BLaER1 treated with 17β-estradiol and CSF1 and Interleukin-3, amounts not matched to agents 10 nM and 100 nM (cell line): ENCODE data around the gene KAZALD1.
A peak's percentile ranks its signal among the peaks of the same experiment; 100 is the strongest.

Source experiments
- H3K27ac ChIP-seq, 11 experiments: shearing (Covaris generic); formaldehyde crosslinking; 2 replicates each; pipeline ENCODE4 v1.8.1; 2022
- H3K27me3 ChIP-seq, 11 experiments: shearing (Covaris generic); formaldehyde crosslinking; 2 replicates each; pipeline ENCODE4 v1.8.1; 2022
- H3K36me3 ChIP-seq, 11 experiments: shearing (Covaris generic); formaldehyde crosslinking; 2 replicates each; pipeline ENCODE4 v1.8.1; 2022
- H3K4me1 ChIP-seq, 10 experiments: shearing (Covaris generic); formaldehyde crosslinking; 2 replicates each; pipeline ENCODE4 v1.8.1; 2022
- H3K4me2 ChIP-seq, 11 experiments: shearing (Covaris generic); formaldehyde crosslinking; 2 replicates each; pipeline ENCODE4 v1.8.1; 2022
- H3K4me3 ChIP-seq, 10 experiments: shearing (Covaris generic); formaldehyde crosslinking; 2 replicates each; pipeline ENCODE4 v1.8.1; 2022
- H3K9ac ChIP-seq, 11 experiments: shearing (Covaris generic); formaldehyde crosslinking; 2 replicates each; pipeline ENCODE4 v1.8.1; 2022
- H3K9me3 ChIP-seq, 11 experiments: shearing (Covaris generic); formaldehyde crosslinking; replicated peaks in 1 of 11; 2 replicates each; pipeline ENCODE4 v1.8.1; 2022
- H4K20me1 ChIP-seq, 11 experiments: shearing (Covaris generic); formaldehyde crosslinking; 2 replicates each; pipeline ENCODE4 v1.8.1; 2022
- Cebpa-rat ChIP-seq, 11 experiments: shearing (Covaris generic); IDR thresholded peaks; 2 replicates each; pipeline ENCODE4 v1.8.1; 2022

KAZALD1 gene

DNA sequence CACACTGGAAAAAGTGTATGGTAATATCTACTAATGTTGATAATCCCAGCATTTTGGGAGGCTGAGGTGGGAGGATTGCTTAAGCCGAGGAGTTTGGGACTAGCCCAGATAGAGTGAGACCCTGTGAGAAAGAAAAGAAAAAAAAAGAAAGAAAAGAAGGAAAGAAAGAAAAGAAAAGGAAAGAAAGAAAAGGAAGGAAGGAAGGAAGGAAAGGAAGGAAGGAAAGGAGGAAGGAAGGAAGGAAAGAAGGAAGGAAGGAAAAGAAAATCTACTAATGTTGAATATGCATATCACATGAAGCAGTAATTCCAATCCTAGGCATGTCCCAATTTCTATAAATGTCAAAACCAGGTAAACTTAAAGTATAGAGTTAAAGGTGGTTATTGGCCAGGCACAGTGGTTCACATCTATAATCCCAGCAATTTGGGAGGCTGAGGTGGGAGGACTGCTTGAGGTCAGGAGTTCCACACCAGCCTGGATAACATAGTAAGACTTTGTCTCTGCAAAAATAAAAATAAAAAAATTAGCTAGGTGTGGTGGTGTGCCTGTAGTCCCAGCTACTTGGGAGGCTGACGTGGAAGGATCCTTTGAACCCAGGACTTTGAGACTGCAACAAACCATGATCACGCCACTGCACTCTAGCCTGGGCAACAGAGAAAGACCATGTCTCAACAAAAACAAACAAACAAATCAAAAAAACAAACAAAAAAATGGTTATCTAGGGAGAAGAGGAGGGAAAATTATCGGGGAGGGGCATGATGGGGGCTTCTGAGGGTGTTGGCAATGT, 5.2 kb upstream of the KAZALD1 start:
- peaks cover 24 to 73% (median 67%) of the 10 kb centered on the region in 10 experiments for H3K4me1 ChIP-seq
- H3K27me3 ChIP-seq = no peaks in the 10 kb centered on the region
- peaks cover 0 to 69% (median 34%) of the 10 kb centered on the region in 11 experiments; a peak in 14 of 22 replicates for H4K20me1 ChIP-seq
- H3K36me3 ChIP-seq = peaks cover 0 to 28% (median 7%) of the 10 kb centered on the region in 11 experiments; a peak in 11 of 22 replicates
- H3K4me3 ChIP-seq = no peak overlapping the region
- peak overlapping the region in 9 of 11 experiments; percentile 58 to 100 (median 97); a peak in 17 of 22 replicates for H3K4me2 ChIP-seq
- no peak overlapping the region for H3K27ac ChIP-seq
- no peak overlapping the region for H3K9ac ChIP-seq
- TF ChIP-seq Cebpa-rat (IDR thresholded peaks at IDR 0.05) = no peak
- no peaks in the 10 kb centered on the region for H3K9me3 ChIP-seq

DNA sequence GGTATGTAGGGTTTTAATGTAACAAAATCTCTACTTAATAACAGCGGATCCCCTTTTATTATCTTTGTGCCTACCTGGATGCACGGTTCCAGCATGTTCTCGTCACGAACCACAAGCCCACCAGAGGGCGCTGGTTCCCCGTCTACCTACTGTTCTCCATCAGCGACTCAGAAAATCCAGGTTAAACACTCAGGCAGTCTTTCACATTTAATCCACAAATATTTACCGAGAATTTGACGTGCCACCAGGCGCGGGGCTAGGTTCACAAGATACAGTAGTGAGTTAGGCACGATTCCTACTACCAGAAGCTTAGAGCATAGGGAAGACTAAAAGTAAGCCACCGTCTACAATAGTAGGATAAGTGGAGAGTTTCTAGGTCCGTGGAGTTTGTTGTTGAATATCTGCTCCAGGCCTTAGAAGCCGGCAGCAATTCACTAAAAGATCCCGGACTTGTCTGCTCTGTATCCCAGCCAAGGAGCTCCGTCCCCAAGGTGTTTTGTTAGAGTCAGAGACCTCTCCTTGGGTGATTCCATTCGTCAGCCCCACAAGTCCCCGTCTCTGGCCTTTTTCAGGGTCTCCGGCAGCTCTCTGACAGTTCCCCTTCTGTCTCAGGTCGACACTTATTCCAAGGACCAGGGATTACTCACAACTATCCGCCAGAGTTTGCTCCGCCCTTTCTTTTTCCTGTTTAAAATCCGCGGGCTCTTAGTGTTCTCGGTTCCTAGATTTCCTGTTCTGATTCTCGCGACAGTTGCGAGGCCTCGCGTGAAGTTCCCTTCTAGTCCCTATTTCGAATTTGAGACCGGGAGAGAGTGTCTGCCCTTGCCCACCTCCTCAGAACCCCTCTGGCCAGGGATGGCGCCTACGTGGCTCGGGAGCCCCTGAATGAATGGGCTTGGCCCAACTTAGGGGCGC, 1.5 kb upstream of the KAZALD1 start:
- Histone ChIP-seq H3K4me3 (peak overlapping the region; percentile 62 to 79 (median 76)), H3K27me3 (no peaks in the 10 kb centered on the region), H3K4me1 (peaks cover 48 to 88% (median 83%) of the 10 kb centered on the region in 10 experiments), H3K27ac (peak overlapping the region; percentile 90 to 99 (median 98)), H4K20me1 (peaks cover 0 to 32% (median 8%) of the 10 kb centered on the region in 11 experiments; a peak in 9 of 22 replicates), H3K36me3 (peaks cover 0 to 22% (median 6%) of the 10 kb centered on the region in 11 experiments; a peak in 9 of 22 replicates), H3K9ac (peak overlapping the region; percentile 92 to 99 (median 97)), H3K9me3 (no peaks in the 10 kb centered on the region), H3K4me2 (peak overlapping the region; percentile 96 to 100 (median 98))
- no peak for TF ChIP-seq Cebpa-rat (IDR thresholded peaks at IDR 0.05)

DNA sequence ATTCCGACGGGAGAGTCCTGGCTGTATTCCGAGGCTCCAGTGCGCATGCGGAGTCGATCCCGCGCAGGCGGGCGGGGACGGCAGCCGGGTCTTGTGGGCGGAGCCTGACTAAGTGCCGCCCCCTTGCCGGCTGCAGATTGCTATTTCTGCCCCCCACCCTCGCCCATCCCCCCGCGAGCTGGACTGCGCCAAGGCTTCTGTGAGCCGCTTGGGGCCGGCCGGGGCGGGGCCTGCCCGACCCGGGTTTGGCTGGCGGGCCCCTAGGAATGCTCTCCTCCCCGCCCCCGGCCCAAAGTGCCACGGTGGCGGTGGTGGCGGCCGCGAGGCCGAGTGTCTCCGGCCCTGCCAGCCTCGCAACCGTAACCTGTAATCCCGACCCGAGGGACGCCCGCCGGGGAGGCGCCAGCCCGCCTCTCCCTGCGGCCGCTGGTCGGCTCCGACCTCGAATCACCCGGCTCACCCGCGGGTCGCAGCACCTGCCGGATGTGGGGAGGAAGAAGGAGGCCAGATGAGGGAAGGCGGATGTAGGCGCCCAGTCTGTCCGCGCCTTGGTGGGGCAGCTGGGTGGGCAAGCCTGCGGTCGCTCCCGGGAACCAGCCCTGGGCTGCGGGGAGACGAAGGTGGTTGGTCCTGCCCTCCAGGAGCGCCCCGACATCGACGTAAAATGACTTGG, 702 bp upstream of the KAZALD1 start:
- Histone ChIP-seq H3K36me3 (peaks cover 0 to 14% (median 5%) of the 10 kb centered on the region in 11 experiments; a peak in 8 of 22 replicates), H3K4me3 (peak overlapping the region; percentile 62 to 79 (median 76)), H3K4me1 (peaks cover 55 to 90% (median 85%) of the 10 kb centered on the region in 10 experiments), H3K27ac (peak overlapping the region; percentile 90 to 99 (median 98)), H3K27me3 (no peaks in the 10 kb centered on the region), H3K9ac (peak overlapping the region; percentile 92 to 99 (median 97)), H4K20me1 (peaks cover 0 to 25% (median 5%) of the 10 kb centered on the region in 11 experiments; a peak in 6 of 22 replicates), H3K9me3 (no peaks in the 10 kb centered on the region), H3K4me2 (peak overlapping the region; percentile 96 to 100 (median 98))
- no peak for TF ChIP-seq Cebpa-rat (IDR thresholded peaks at IDR 0.05)

DNA sequence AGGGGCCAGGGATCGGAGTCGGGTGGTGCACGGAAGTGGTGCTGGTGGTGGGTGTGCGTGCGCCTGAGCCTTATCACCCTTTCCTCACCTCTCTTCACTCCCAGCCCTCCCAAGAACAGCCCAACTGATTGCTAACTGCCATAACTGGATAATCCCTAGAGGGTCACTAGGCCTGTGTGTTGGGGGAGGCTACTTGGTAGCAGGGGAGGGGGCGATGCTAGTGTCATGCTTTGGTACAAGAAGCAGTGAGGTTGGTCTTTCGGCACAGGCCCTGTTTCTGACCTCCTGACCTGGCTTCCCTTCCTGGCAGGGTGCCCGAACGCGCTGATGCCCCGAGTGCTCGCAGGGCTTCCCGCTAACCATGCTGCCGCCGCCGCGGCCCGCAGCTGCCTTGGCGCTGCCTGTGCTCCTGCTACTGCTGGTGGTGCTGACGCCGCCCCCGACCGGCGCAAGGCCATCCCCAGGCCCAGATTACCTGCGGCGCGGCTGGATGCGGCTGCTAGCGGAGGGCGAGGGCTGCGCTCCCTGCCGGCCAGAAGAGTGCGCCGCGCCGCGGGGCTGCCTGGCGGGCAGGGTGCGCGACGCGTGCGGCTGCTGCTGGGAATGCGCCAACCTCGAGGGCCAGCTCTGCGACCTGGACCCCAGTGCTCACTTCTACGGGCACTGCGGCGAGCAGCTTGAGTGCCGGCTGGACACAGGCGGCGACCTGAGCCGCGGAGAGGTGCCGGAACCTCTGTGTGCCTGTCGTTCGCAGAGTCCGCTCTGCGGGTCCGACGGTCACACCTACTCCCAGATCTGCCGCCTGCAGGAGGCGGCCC, 652 bp downstream of the KAZALD1 start:
- no peaks in the 10 kb centered on the region; a peak in 1 of 22 replicates for H3K27me3 ChIP-seq
- peaks cover 60 to 85% (median 80%) of the 10 kb centered on the region in 10 experiments for H3K4me1 ChIP-seq
- peak overlapping the region; percentile 96 to 100 (median 98) for H3K4me2 ChIP-seq
- peak overlapping the region; percentile 90 to 99 (median 98); a peak in 21 of 22 replicates for H3K27ac ChIP-seq
- H3K36me3 ChIP-seq = peaks cover 0 to 3% (median 0%) of the 10 kb centered on the region in 11 experiments; a peak in 4 of 22 replicates
- H3K9me3 ChIP-seq = no peaks in the 10 kb centered on the region
- peaks cover 0 to 15% (median 0%) of the 10 kb centered on the region in 11 experiments; a peak in 2 of 22 replicates for H4K20me1 ChIP-seq
- TF ChIP-seq Cebpa-rat (IDR thresholded peaks at IDR 0.05) = no peak
- H3K9ac ChIP-seq = peak overlapping the region; percentile 92 to 99 (median 97)
- peak overlapping the region; percentile 62 to 79 (median 76) for H3K4me3 ChIP-seq

DNA sequence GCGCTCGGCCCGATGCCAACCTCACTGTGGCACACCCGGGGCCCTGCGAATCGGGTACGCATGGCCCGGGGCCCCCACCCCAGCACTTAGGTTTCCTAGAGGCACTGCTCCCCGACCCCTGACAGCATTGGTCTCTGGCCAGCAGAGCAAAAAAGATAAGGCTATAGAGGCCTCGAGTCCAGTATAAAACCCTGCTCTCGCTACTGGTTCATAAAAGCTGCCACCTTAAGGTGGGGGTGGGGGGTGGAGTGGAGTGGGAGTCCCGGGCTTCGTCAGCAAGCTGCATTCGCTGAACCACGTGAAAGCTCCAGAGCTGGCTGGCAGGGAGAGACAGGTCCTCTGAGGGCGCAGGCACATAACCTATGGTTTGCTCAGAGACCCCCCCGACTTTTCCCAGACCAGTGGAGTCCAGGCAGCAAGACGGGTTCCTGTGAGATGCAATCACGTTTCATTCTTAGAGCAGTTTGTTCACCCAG, 1.3 kb downstream of the KAZALD1 start:
- no peak for TF ChIP-seq Cebpa-rat (IDR thresholded peaks at IDR 0.05)
- Histone ChIP-seq H3K4me1 (peaks cover 62 to 83% (median 76%) of the 10 kb centered on the region in 10 experiments), H3K27ac (peak overlapping the region; percentile 14 to 99 (median 98); a peak in 21 of 22 replicates), H3K36me3 (no peaks in the 10 kb centered on the region), H3K9ac (peak overlapping the region; percentile 92 to 99 (median 97)), H3K9me3 (no peaks in the 10 kb centered on the region), H3K4me3 (peak overlapping the region; percentile 62 to 79 (median 76); a peak in 19 of 20 replicates), H3K4me2 (peak overlapping the region; percentile 96 to 100 (median 98)), H3K27me3 (no peaks in the 10 kb centered on the region; a peak in 1 of 22 replicates), H4K20me1 (peaks cover 0 to 10% (median 0%) of the 10 kb centered on the region in 11 experiments; a peak in 1 of 22 replicates)

DNA sequence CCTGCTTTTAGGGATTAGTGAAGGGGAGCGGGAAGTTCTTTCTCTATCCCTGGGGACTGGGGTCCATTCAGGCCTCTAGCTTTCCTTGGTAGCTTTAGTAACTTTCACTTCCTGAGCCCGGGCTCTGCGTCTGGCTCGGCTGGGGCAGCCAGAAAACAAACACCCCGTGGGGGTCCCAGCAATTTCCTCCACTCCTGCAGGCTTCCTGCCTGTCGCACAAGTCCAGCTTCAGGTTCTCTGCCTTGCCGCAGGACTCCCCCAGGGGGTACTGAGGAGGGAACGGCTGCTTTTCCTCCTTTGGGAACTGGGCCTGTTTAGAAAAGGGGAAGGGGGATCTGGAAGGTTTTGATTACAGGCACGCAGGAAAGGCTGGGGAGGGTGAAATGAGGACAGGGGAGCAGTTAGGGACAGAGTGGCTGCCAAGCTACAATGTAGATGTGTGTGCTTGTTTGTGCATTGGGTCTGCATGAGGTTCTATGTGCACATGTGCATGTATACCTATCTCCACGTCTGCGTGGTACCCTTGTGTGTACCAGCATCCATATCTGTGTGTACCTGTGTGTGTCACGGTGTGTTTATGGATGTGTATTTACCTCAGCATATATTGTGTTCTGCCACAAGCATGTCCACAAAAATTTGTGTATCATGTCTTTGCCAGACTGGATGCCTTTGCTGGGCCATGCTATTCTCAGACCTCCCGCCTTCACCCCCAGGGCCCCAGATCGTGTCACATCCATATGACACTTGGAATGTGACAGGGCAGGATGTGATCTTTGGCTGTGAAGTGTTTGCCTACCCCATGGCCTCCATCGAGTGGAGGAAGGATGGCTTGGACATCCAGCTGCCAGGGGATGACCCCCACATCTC, 2.0 kb downstream of the KAZALD1 start:
- H3K27me3 ChIP-seq = no peaks in the 10 kb centered on the region; a peak in 1 of 22 replicates
- no peaks in the 10 kb centered on the region for H3K36me3 ChIP-seq
- H3K27ac ChIP-seq = peak overlapping the region; percentile 14 to 99 (median 98); a peak in 21 of 22 replicates
- peaks cover 0 to 10% (median 0%) of the 10 kb centered on the region in 11 experiments; a peak in 1 of 22 replicates for H4K20me1 ChIP-seq
- H3K9ac ChIP-seq = peak overlapping the region; percentile 92 to 99 (median 97)
- peaks cover 55 to 83% (median 77%) of the 10 kb centered on the region in 10 experiments for H3K4me1 ChIP-seq
- H3K4me2 ChIP-seq = peak overlapping the region; percentile 96 to 100 (median 98)
- no peaks in the 10 kb centered on the region for H3K9me3 ChIP-seq
- H3K4me3 ChIP-seq = peak overlapping the region in 9 of 10 experiments; percentile 68 to 79 (median 76); a peak in 18 of 20 replicates
- no peak for TF ChIP-seq Cebpa-rat (IDR thresholded peaks at IDR 0.05)
